IMR-90 (cell line): ENCODE measurements around the gene SNX1.

Experiments
- BHLHE40 ChIP-seq: fragments of 150-350 bp; IDR thresholded peaks from 2 replicates; pipeline ENCODE4 v1.6.1; 2016; ENCODE audit warnings: mild to moderate bottlenecking, low read depth, low read length
- CEBPB ChIP-seq: IDR thresholded peaks from 2 replicates; pipeline ENCODE4 v1.6.1; 2012; ENCODE audit warnings: low read depth, low read length, improper control_type of control experiment
- CTCF ChIP-seq: conservative IDR thresholded peaks from 2 replicates; pipeline ENCODE4 v1.5.1; 2012; ENCODE audit warnings: mild to moderate bottlenecking, low read depth, low read length, improper control_type of control experiment
- FOS ChIP-seq: fragments of 150-350 bp; IDR thresholded peaks from 2 replicates; pipeline ENCODE4 v1.6.1; 2016; ENCODE audit warnings: low read depth, low read length
- MXI1 ChIP-seq: IDR thresholded peaks from 2 replicates; pipeline ENCODE4 v1.6.1; 2012; ENCODE audit warnings: low read depth, mild to moderate bottlenecking, low read length, moderate library complexity, borderline replicate concordance
- NFE2L2 ChIP-seq: fragments of 150-350 bp; IDR thresholded peaks from 2 replicates; pipeline ENCODE4 v1.6.1; 2016; ENCODE audit warnings: low read depth, mild to moderate bottlenecking, low read length
- POLR2A ChIP-seq: IDR thresholded peaks from 2 replicates; pipeline ENCODE4 v1.6.1; 2012; ENCODE audit warnings: mild to moderate bottlenecking, low read depth, low read length
- RCOR1 ChIP-seq: IDR thresholded peaks from 2 replicates; pipeline ENCODE4 v1.6.1; 2012; ENCODE audit warnings: mild to moderate bottlenecking, low read length, improper control_type of control experiment; ENCODE audit not compliant: insufficient replicate concordance
- RFX5 ChIP-seq: IDR thresholded peaks from 2 replicates; pipeline ENCODE4 v1.8.0; 2012; ENCODE audit warnings: low read depth, mild to moderate bottlenecking, low read length, moderate library complexity
- SMC3 ChIP-seq: fragments of 150-350 bp; IDR thresholded peaks from 2 replicates; pipeline ENCODE4 v1.6.1; 2016; ENCODE audit warnings: low read depth, mild to moderate bottlenecking, antibody characterized with exemption, low read length, moderate library complexity
- USF2 ChIP-seq: fragments of 150-350 bp; IDR thresholded peaks from 2 replicates; pipeline ENCODE4 v1.6.1; 2017; ENCODE audit warnings: mild to moderate bottlenecking, antibody characterized with exemption, low read length, low read depth

DNA sequence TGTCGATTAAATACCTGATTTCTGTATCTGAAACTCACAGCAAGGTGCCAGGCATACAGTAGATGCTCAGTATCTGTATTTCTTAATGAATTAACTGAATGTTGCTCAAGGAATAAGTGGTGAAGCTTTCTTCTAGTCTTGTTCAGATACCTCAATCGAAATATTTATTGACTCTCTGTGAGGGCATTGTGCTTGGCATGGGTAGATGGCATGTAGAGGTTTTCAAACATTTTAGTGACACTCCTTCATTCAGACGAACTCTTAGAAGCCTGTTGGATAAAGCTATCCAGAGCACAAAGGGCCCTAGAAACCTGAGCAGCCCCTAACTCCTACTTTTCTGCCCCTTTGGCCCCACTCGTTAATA is 369 bp upstream of the SNX1 start:
- TF ChIP-seq CTCF = no peak
- TF ChIP-seq FOS = no peak
- TF ChIP-seq RCOR1 = no peak
- TF ChIP-seq CEBPB = no peak
- no peak for TF ChIP-seq POLR2A
- no peak for TF ChIP-seq MXI1
- TF ChIP-seq NFE2L2 = no peak
- TF ChIP-seq RFX5 = no peak
- no peak for TF ChIP-seq SMC3
- no peak for TF ChIP-seq USF2
- TF ChIP-seq BHLHE40 = no peak
